ENCODE measurements around the gene GRM8.

- TF ChIP-seq CTCF (optimal IDR thresholded peaks at IDR 0.05 in 1 of 3, IDR thresholded peaks at IDR 0.05 in 1 of 3, conservative IDR thresholded peaks at IDR 0.05 in 1 of 3; ENCODE audit: extremely low read depth in 1 of 3, insufficient read depth in 2 of 3, low read length in 3 of 3) (no peak), EZH2 (IDR thresholded peaks at IDR 0.05; ENCODE audit: low read length) (no peak)
These were observed 567.1 kb downstream of the GRM8 start for GRCh38 chr7:126685596-126685995.
